ENCODE data around the gene AHDC1. TPM values are rescaled to one million over a fixed set of nuclear protein-coding genes. Genes with fewer than 3 reads are reported as not detected.
A peak's percentile ranks its signal among the peaks of the same experiment; 100 is the strongest.

The AHDC1 gene
- total and polyA plus RNA-seq, 10 of the 15 experiments (the other 5 are each of a cell fraction or from before 2014, with no cell fraction given) = 0.21 to 13.0 (median 1.4) TPM

DNA sequence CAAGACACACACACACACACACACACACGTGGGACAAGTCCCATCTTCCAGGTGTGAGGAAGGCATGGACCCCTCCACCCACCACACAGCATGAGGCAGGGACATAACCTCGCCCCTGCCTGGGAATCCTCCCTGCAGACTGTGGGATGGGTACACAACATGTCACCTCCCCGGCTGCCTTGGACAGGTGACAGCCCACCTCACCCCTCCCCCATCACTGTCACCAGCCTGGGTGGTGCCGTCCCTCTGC, 40.7 kb downstream of the AHDC1 start:
- WGBS (ENCODE audit: insufficient coverage, insufficient replicate concordance, low lambda C conversion rate, missing lambda C conversion rate) = 53% methylated on average over 4 of the region's 4 CpGs
- Histone ChIP-seq H3K79me2 (ENCODE audit: control insufficient read depth, insufficient read depth, low read length) (no peaks in the 10 kb centered on the region; the same call in 1 of the 2 replicates), H3K4me1 (ENCODE audit: control insufficient read depth, insufficient read depth, low read length) (peaks cover 7% of the 10 kb centered on the region), H3K27ac (ENCODE audit: control insufficient read depth, insufficient read depth) (no peak overlapping the region), H3K4me2 (ENCODE audit: control insufficient read depth, insufficient read depth) (no peak overlapping the region), H4K20me1 (ENCODE audit: control insufficient read depth, insufficient read depth) (no peaks in the 10 kb centered on the region; the same call in 1 of the 2 replicates), H3K9me3 (replicated peaks; ENCODE audit: control insufficient read depth, insufficient read depth, low read length) (no peaks in the 10 kb centered on the region), H3K36me3 (ENCODE audit: control insufficient read depth in 2 of 2, insufficient read depth in 2 of 2, low read length in 1 of 2) (no peaks in the 10 kb centered on the region; a peak in 1 of 4 replicates), H3K4me3 (no peak overlapping the region), H2AFZ (ENCODE audit: control insufficient read depth, low read depth, low read length) (no peak overlapping the region), H3K9ac (ENCODE audit: control insufficient read depth, insufficient read depth, low read length) (no peak overlapping the region), H3K27me3 (replicated peaks in 1 of 2; ENCODE audit: control insufficient read depth in 2 of 2, insufficient read depth in 2 of 2, low read length in 1 of 2) (no peaks in the 10 kb centered on the region)
- no peak for FAIRE-seq
- ChIA-PET SMC1A (ENCODE audit: uncharacterized antibody, unreplicated experiment) (no interaction called here), RAD21 (ENCODE audit: unreplicated experiment) (no interaction called here), CTCF (no interaction called here), POLR2A (no interaction called here)
- no TSS peak for BruUV-seq (replicated peaks)
- DNase-seq (ENCODE audit: low read depth, low spot score) = no peak
- TF ChIP-seq, protein P1, sequence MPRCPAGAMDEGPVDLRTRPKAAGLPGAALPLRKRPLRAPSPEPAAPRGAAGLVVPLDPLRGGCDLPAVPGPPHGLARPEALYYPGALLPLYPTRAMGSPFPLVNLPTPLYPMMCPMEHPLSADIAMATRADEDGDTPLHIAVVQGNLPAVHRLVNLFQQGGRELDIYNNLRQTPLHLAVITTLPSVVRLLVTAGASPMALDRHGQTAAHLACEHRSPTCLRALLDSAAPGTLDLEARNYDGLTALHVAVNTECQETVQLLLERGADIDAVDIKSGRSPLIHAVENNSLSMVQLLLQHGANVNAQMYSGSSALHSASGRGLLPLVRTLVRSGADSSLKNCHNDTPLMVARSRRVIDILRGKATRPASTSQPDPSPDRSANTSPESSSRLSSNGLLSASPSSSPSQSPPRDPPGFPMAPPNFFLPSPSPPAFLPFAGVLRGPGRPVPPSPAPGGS (IDR thresholded peaks at IDR 0.05; ENCODE audit: borderline replicate concordance, insufficient read depth, low read depth, low read length, poor library complexity, severe bottlenecking) = peak; percentile 9
- TF ChIP-seq, protein P2, sequence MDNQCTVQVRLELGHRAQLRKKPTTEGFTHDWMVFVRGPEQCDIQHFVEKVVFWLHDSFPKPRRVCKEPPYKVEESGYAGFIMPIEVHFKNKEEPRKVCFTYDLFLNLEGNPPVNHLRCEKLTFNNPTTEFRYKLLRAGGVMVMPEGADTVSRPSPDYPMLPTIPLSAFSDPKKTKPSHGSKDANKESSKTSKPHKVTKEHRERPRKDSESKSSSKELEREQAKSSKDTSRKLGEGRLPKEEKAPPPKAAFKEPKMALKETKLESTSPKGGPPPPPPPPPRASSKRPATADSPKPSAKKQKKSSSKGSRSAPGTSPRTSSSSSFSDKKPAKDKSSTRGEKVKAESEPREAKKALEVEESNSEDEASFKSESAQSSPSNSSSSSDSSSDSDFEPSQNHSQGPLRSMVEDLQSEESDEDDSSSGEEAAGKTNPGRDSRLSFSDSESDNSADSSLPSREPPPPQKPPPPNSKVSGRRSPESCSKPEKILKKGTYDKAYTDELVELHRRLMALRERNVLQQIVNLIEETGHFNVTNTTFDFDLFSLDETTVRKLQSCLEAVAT (IDR thresholded peaks at IDR 0.05) = no peak
- TF ChIP-seq TCF3 (IDR thresholded peaks at IDR 0.05; ENCODE audit: borderline replicate concordance, insufficient read depth, low read depth, low read length) = 0 out of 2 replicates have a peak, but pooled peaks have one; percentile 22
- in situ Hi-C loops (cut with MboI) = loop anchor here (5.0 kb wide), 1 partner anchor 51 kb away; no protein-coding TSS in a partner anchor
- no peak for ATAC-seq
- intact Hi-C loops (cut with micrococcal nuclease; ENCODE audit: unreplicated experiment) = no loop called here
